KG1 (cell line): ENCODE measurements around the gene AKR1C8.

Source experiments
- DNase-seq: peaks from one replicate; lab custom pipeline; 2025; lab: John Stamatoyannopoulos, UW

The AKR1C8 gene

GRCh38 chr10:5107860-5108526 is 77.0 kb downstream of the AKR1C8 start:
- no peak for DNase-seq

GRCh38 chr10:5106553-5106952 is 78.4 kb downstream of the AKR1C8 start:
- DNase-seq: no peak

GRCh38 chr10:5105626-5106025 is 79.3 kb downstream of the AKR1C8 start:
- DNase-seq: no peak
